Measurements from ENCODE around the gene BEND3. TPM values are rescaled to one million over a fixed set of nuclear protein-coding genes. Genes with fewer than 3 reads are reported as not detected.
"Not testable (repeated sequence)": the region's sequence is repeated elsewhere in the genome, so short reads cannot be mapped to it uniquely, and the experiment has no call there.

The BEND3 gene
- total RNA-seq, 2 donors from 2014 or later, result 3.0 to 6.5 TPM

DNA sequence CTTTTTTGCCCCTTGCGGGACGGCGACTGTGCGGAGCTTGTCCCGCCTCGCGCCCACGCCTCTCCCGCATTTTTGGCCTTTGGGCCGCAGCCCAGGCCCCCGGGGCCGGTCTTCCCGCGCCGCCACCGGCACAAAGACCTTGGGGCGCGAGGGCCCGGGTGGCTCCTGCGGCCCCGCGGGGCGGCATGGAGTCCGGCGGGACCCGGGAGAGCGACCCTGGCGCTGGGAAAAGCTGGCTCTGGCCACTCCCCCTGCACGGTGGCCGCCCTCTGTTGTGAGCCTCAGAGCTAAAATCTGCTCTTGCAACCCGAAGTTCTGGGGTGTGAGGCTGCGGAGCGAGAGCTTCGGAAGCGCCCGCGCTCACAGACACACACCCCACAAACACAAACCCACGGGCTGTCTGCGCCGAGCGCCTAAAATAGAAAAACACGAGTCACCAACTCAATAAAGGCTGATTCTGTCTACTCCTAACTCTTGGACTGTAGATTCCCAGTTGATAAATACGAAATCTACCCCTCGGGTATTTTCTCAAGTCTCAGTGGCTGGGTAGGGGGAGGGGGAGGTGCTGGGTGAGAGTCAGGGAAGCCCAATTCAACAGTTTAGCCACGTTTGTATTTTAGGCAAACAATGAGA lies 496 bp upstream of the BEND3 start:
- peak overlapping the region; percentile 73 for H3K4me3 Mint-ChIP-seq
- no peaks in the 10 kb centered on the region for H3K36me3 Mint-ChIP-seq
- H3K27ac Mint-ChIP-seq, result peak overlapping the region in 1 of 2 donors; percentile 21
- ATAC-seq (no peak), DNase-seq (ENCODE audit: low spot score) (peak; percentile 61)
- no peaks in the 10 kb centered on the region for H3K9me3 Mint-ChIP-seq
- H3K27me3 Mint-ChIP-seq, result peaks cover 6 to 18% of the 10 kb centered on the region in 2 donors
- peaks cover 16 to 20% of the 10 kb centered on the region in 2 donors for H3K4me1 Mint-ChIP-seq (ENCODE audit: low read depth in 2 of 2)

DNA sequence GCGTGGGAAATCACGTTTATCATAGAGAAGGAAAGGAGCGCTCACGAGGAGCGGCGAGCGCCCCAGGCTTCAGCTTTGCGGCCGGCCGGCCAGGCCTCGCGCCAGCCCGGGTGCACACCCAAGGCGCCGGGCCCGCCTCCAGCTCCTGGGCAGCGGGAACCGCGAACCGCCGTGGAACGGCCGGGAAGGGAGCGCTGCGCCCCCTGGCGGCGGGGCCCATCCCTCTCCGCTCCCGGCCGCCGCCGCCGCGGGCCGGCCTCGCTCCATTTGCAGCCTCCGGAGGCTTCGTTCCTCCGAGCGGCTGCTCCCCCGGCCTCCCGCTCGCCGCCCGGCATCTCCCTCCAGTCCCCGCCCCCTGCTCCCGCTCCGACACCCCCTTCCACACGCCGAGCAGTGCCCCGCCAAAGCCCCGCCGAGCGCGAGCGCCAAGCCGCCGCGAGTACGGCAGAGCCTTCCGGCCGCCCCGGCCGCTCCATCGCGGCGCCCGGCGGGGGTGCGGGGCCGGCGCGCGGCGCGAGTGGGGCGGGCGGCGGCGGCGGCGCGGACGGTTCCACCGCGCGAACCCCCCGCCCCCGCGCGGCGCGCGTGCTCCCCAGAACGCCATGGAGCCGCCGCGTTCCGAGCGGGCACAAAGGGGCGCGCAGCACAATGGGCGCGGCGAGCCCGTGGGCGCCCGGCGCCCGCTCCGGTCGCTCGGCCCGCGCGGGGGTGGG lies 946 bp downstream of the BEND3 start:
- Mint-ChIP-seq H3K9me3 (no peaks in the 10 kb centered on the region), H3K4me1 (ENCODE audit: low read depth in 2 of 2) (peaks cover 18 to 20% of the 10 kb centered on the region in 2 donors), H3K27me3 (peaks cover 6 to 18% of the 10 kb centered on the region in 2 donors), H3K4me3 (peak overlapping the region; percentile 81), H3K27ac (peak overlapping the region in 1 of 2 donors; percentile 41), H3K36me3 (no peaks in the 10 kb centered on the region)
- ATAC-seq, result peak; percentile 89 to 92
- peak; percentile 83 for DNase-seq (ENCODE audit: low spot score)

DNA sequence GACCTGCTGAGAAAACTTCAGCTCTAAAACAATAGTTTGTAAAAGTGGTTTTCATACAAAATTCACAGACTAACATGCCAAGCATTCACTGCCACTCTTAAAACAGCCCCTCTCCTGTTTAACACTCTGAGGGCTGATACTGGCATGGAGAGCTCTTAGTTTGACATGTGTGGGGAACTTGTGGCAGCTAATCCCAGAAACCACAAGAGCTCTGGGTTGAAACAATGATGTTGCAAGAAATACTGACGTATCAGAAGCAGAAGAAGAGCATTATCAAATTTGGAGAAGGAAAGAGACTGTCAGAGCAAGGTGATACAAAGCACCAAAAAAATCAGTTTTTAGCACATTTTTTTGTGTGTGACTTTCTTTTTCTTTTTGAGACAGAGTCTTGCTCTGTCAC lies 5.1 kb downstream of the BEND3 start:
- Mint-ChIP-seq H3K27ac (no peak overlapping the region), H3K4me1 (ENCODE audit: low read depth in 2 of 2) (peaks cover 8 to 10% of the 10 kb centered on the region in 2 donors), H3K4me3 (no peak overlapping the region), H3K9me3 (no peaks in the 10 kb centered on the region), H3K36me3 (no peaks in the 10 kb centered on the region), H3K27me3 (no peaks in the 10 kb centered on the region)
- no peak for ATAC-seq
- no peak for DNase-seq (ENCODE audit: low spot score)

DNA sequence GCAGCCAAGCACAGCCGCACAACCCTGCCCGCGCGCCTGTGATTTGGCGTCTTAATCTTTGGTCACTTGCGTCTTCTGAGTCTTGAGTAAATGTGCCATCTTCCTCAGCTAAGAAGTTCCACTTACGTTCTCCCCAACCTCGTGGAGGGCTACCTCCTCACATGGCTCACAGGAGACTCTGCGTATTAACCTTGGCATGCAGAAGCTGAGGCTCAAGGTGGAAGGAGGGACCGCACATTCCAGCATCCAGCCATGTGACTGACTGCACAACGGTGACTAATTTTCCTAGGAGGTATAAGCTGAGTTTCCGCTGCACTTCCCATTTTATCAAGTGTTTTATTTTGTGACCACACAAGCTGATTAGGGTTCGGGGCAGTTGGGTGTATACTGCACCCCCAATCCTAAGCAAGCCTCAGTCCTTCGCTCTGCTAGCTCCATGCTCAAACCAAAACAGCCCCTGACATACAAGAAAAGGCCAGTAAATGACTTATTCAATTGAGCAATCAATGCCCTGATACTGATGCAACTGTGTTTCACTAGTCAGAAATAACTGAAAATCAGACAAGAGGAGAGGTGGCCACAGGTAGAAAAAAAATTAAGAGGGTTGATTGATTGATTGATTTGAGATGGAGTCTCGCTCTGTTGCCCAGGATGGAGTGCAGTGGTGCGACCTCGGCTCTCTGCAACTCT lies 7.0 kb downstream of the BEND3 start:
- Mint-ChIP-seq H3K27me3 (no peaks in the 10 kb centered on the region), H3K36me3 (no peaks in the 10 kb centered on the region), H3K9me3 (no peaks in the 10 kb centered on the region), H3K27ac (no peak overlapping the region), H3K4me3 (no peak overlapping the region), H3K4me1 (ENCODE audit: low read depth in 2 of 2) (peaks cover under 1 to 3% of the 10 kb centered on the region in 2 donors)
- ATAC-seq, result no peak
- no peak for DNase-seq (ENCODE audit: low spot score)

DNA sequence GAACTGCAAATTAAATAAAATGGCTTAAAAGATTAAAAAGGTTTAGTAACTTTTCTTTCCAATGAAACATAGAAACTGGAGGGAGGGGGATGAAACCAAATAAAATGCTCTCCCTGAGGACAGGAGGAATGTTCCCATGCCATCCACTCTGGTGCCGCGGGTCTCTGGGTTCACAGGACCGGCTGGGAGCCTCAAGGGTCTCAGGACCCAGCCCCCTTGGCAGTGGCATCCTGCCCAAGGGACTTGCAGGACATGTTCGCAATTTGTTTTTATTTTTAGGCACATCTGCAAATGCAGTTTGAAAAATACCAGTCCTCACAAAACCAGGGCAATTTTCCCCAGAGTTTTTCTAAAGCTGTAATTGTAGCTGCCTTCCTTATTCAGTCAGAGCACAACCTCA lies 7.5 kb downstream of the BEND3 start:
- ATAC-seq (no peak), DNase-seq (ENCODE audit: low spot score) (no peak)
- no peaks in the 10 kb centered on the region for H3K36me3 Mint-ChIP-seq
- no peak overlapping the region for H3K4me3 Mint-ChIP-seq
- H3K4me1 Mint-ChIP-seq (ENCODE audit: low read depth in 2 of 2), result peaks cover 0 to 2% of the 10 kb centered on the region in 2 donors
- H3K27me3 Mint-ChIP-seq, result no peaks in the 10 kb centered on the region
- H3K27ac Mint-ChIP-seq, result no peak overlapping the region
- no peaks in the 10 kb centered on the region for H3K9me3 Mint-ChIP-seq

DNA sequence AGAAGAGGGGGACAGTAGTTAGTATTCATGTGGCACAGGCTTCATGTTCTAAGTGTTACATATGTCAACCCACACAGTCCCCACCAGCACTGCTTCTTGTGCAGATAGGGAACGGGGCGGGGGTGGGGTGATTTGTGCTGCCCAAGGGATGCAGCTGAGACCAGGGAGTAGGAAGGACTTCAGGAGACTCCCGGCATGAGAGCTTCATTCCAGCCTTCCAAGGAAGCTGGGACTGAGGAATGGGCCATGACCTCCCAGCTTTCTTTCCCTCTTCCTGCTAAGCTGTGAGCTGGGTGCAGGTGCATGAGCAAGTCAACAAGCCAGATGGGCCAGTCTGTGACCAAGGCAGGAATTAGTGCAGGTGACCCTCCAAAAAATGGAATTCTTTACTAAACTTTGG lies 9.2 kb downstream of the BEND3 start:
- peaks cover 0 to 2% of the 10 kb centered on the region in 2 donors for H3K4me1 Mint-ChIP-seq (ENCODE audit: low read depth in 2 of 2)
- H3K27me3 Mint-ChIP-seq, result no peaks in the 10 kb centered on the region
- H3K4me3 Mint-ChIP-seq, result no peak overlapping the region
- DNase-seq (ENCODE audit: low spot score) (no peak), ATAC-seq (no peak)
- no peaks in the 10 kb centered on the region for H3K36me3 Mint-ChIP-seq
- H3K9me3 Mint-ChIP-seq, result no peaks in the 10 kb centered on the region
- H3K27ac Mint-ChIP-seq, result no peak overlapping the region

DNA sequence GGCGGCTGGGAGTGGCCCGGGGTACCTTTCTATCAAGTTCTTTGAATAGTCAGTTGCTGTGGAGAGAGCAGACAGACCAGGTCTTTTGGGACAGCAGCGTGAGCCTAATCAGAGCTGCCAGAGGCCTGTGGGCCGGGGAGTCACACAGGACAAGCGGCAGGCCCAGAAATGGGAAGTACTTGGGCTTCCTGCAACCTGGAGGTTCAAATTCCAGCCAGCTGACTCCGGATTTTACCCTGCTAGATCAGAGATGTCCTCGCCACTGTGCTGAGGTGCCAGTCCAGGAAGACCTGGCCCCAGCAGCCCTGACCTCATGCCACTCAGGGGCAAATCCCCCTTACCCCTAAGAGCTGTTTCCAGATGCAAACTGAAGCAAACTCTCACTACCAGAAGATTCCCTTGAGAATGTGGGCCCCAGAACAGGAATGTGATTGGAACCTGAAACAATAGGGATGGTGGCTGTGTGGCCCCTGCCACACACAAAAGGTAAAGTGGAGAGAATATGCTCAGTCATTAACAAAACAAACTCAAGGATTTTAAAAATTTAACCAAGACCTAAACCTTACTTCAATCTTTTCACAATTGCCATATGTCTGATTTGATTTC lies 9.7 kb downstream of the BEND3 start:
- H3K9me3 Mint-ChIP-seq, result no peaks in the 10 kb centered on the region
- no peak for DNase-seq (ENCODE audit: low spot score)
- H3K27me3 Mint-ChIP-seq, result no peaks in the 10 kb centered on the region
- no peak overlapping the region for H3K4me3 Mint-ChIP-seq
- peaks cover 0 to 2% of the 10 kb centered on the region in 2 donors for H3K4me1 Mint-ChIP-seq (ENCODE audit: low read depth in 2 of 2)
- no peak for ATAC-seq
- no peak overlapping the region for H3K27ac Mint-ChIP-seq
- H3K36me3 Mint-ChIP-seq, result no peaks in the 10 kb centered on the region

DNA sequence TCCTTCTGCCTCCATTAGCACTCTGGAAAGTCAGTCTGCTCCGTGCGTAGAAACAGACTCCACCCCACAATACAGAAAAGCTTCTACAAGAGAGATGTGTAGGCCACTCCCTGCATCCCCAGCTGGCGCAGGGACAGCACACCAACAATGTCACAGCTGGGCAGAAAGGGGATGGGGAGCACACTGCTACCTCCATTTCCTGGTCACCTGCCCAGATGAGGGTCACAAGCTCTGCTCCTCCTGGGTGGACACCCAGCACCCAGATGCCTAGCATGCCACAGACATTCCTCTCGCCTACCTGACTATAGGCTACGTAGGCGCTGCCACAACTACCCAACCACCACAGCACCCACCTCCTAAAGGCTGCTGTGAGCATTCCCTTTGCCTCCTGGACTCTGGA lies 12.2 kb downstream of the BEND3 start:
- Mint-ChIP-seq H3K27ac (no peak overlapping the region), H3K27me3 (no peaks in the 10 kb centered on the region), H3K9me3 (no peaks in the 10 kb centered on the region), H3K36me3 (no peaks in the 10 kb centered on the region), H3K4me1 (ENCODE audit: low read depth in 2 of 2) (no peaks in the 10 kb centered on the region), H3K4me3 (no peak overlapping the region)
- DNase-seq (ENCODE audit: low spot score) (no peak), ATAC-seq (no peak)

DNA sequence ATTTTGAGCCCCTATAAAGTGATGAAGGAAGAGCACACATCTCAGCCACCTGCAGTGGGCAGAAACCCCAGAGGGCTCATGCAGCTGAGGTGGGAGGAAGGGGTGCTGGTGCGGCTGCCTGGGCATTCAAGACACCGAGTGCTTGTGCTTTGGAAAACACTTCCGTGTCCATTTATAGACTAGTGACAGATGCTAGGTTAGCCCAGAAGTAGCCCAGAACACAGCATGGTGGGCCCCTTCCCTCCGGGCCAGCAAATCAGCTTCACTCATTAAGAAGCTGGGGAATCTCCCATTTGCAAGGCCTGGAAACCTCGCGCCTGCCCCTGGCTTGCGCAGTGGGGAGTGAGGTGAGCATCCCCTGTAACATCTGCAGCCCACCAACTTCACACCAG lies 12.9 kb downstream of the BEND3 start:
- Mint-ChIP-seq H3K4me1 (ENCODE audit: low read depth in 2 of 2) (no peaks in the 10 kb centered on the region), H3K27ac (no peak overlapping the region), H3K27me3 (no peaks in the 10 kb centered on the region), H3K36me3 (no peaks in the 10 kb centered on the region), H3K9me3 (no peaks in the 10 kb centered on the region), H3K4me3 (no peak overlapping the region)
- ATAC-seq, result no peak
- no peak for DNase-seq (ENCODE audit: low spot score)

DNA sequence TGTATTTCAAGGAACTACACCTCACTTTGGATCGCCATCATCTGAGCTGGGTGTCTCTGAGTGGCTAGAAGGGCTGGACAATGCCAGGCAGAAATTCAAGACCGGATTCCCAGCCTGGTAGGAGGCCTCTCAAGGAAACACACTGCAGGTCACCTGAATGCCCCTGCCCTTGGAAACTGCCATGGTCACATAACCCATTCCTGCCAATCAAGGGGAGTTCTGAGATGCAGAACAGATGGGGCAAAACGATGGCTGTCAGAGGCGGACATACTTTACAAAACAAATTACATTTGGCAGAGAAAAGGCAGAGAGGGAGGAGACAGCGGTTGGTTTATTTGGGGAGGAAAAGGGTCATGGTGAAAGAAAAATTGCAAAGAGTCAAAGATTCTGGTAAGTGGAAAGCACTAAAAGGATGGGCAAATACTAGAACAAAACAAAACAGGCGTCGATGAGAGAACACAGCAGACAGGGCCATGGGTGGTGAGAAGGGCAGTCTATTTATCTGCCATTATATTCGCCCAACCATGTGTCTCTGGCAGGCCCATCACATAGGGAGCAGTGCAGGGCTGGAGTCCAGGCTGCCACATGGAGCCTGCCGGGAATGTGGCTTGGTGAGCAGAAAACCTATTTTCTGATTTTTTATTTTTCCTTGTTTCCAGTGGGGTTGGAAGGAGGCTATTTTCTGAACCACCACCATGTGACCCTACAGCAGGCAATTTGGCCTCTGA lies 13.5 kb downstream of the BEND3 start:
- no peak for ATAC-seq

DNA sequence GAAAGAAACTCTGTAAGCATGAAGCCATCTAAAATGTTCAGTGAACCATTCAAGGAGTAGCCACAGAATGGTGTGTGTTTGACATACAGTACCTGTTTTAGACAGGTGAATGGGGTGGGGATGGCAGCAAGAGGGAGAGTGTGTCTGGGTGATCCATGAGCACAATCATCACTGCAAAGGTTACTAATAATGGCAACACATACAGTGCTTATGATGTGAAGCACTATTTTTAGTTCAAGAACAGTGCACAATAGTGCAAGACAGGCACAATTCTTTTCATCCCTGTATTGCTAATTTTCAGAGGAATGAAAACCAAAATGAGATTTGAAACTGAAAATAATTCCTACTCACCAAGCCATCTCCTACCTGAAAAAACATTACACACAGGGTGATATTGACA lies 14.1 kb downstream of the BEND3 start:
- Mint-ChIP-seq H3K4me1 (ENCODE audit: low read depth in 2 of 2) (no peaks in the 10 kb centered on the region), H3K4me3 (no peak overlapping the region), H3K9me3 (no peaks in the 10 kb centered on the region), H3K36me3 (no peaks in the 10 kb centered on the region), H3K27ac (no peak overlapping the region), H3K27me3 (no peaks in the 10 kb centered on the region)
- ATAC-seq, result no peak
- DNase-seq (ENCODE audit: low spot score), result no peak

More for the DNA sequence above, 13.5 kb downstream of the BEND3 start:
- Mint-ChIP-seq H3K4me3 (no peak overlapping the region), H3K36me3 (no peaks in the 10 kb centered on the region), H3K4me1 (ENCODE audit: low read depth in 2 of 2) (no peaks in the 10 kb centered on the region), H3K27me3 (no peaks in the 10 kb centered on the region), H3K9me3 (no peaks in the 10 kb centered on the region), H3K27ac (no peak overlapping the region)
- DNase-seq (ENCODE audit: low spot score), result no peak

DNA sequence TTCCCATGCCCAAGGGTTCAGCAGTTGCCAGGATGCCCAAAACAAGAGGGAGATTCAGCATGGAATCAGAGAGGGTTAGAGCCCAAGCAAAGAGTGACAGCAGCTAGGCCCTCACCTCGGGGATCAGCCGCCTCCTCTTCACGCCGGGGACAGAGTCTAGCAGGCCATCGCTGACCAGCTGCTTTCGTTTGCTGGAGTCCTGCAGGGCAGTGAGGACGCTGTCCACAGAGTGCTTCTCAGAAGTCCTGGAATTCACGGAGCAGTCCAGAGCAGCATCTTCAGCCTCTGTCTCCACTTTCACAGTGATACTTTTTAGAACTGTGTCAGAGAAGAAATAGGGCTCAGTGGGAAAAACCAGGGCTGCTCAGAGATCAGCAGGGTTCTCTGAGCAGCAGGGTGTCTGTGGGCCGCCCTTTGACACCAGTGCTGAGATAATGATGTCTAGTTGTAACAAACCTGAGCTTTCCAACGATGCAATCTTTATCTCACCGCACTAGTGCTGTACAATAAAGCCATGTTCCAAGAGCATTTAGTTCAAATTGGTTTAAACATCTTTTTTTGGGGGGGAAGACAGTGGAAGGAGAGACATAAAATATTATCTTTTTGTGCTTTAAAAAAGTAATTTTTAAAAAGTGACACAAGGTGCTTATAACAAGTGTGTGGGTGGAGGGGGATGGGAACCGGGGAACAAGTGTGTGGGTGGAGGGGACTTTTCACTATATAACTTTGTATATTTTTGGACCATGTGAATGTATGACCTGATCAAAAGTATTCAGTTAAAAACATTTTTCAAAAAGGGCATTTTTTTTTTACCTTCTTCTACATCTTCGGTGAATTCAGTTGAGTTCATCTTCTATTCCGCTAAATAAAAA lies 16.6 kb downstream of the BEND3 start:
- Mint-ChIP-seq H3K36me3 (no peaks in the 10 kb centered on the region), H3K4me3 (no peak overlapping the region), H3K9me3 (no peaks in the 10 kb centered on the region), H3K4me1 (ENCODE audit: low read depth in 2 of 2) (no peaks in the 10 kb centered on the region), H3K27ac (no peak overlapping the region), H3K27me3 (no peaks in the 10 kb centered on the region)
- DNase-seq (ENCODE audit: low spot score) (no peak), ATAC-seq (no peak)

DNA sequence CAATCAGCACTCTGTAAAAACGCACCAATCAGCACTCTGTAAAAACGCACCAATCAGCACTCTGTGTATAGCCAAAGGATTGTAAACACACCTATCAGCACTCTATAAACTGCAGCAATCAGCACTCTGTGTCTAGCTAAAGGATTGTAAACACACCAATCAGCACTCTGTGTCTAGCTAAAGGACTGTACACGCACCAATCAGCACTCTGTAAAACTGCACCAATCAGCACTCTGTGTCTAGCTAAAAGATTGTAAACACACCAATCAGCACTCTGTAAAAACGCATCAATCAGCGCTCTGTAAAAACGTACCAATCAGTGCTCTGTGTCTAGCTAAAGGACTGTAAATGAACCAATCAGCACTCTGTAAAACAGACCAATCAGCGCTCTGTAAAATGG lies 30.9 kb downstream of the BEND3 start:
- ATAC-seq; H3K36me3 Mint-ChIP-seq; H3K4me3 Mint-ChIP-seq; H3K27ac Mint-ChIP-seq; H3K4me1 Mint-ChIP-seq (ENCODE audit: low read depth in 2 of 2); H3K27me3 Mint-ChIP-seq; DNase-seq (ENCODE audit: low spot score); H3K9me3 Mint-ChIP-seq: not testable (repeated sequence)

Data from natural killer cell treated with Interleukin-12 subunit alpha and Interleukin-12 subunit beta and Interleukin-15 and Interleukin-18, amount 100 ng/mL, for 72 hours (primary cell).